ENCODE data around the gene MORN2. TPM values are rescaled to one million over a fixed set of nuclear protein-coding genes. Genes with fewer than 3 reads are reported as not detected.

Gene MORN2
- total and polyA plus RNA-seq, 2 of the 4 experiments (the other 2 are of a cell fraction): 13.1 to 16.5 TPM

- Histone ChIP-seq H3K4ac (ENCODE audit: low read depth, low read length) (no peak overlapping the region), H4K8ac (ENCODE audit: low read depth in 2 of 2, low read length in 2 of 2) (no peak overlapping the region), H2BK20ac (ENCODE audit: low read depth, low read length) (no peak overlapping the region), H3K79me1 (ENCODE audit: low read depth in 1 of 2, low read length in 2 of 2) (no peaks in the 10 kb centered on the region; a peak in 1 of 4 replicates), H3K4me3 (ENCODE audit: insufficient read depth, low read depth, low read length) (no peak overlapping the region), H3K9me1 (ENCODE audit: insufficient read depth, low read length) (no peaks in the 10 kb centered on the region), H3K14ac (replicated peaks; ENCODE audit: low read depth, low read length) (no peak overlapping the region), H3K56ac (ENCODE audit: extremely low read depth, insufficient read depth, low read length) (no peak overlapping the region), H3K18ac (ENCODE audit: low read depth, low read length) (no peak overlapping the region), H2BK5ac (ENCODE audit: low read depth, low read length, poor library complexity, severe bottlenecking) (no peak overlapping the region), H2BK120ac (ENCODE audit: low read depth, low read length) (no peak overlapping the region), H2AFZ (replicated peaks; ENCODE audit: low read length, poor library complexity) (no peak overlapping the region), H3K27ac (ENCODE audit: insufficient read depth, low read length) (no peak overlapping the region), H3K27me3 (ENCODE audit: control insufficient read depth, insufficient read depth, low read length) (no peaks in the 10 kb centered on the region), H4K91ac (ENCODE audit: insufficient read depth, low read depth, low read length) (no peak overlapping the region), H3K36me3 (ENCODE audit: control insufficient read depth, insufficient read depth, low read length) (peaks cover 14% of the 10 kb centered on the region), H4K5ac (ENCODE audit: low read depth, low read length) (no peak overlapping the region), H2AK9ac (replicated peaks; ENCODE audit: low read depth, low read length, poor library complexity) (no peak overlapping the region), H2BK15ac (ENCODE audit: low read depth, low read length) (no peak overlapping the region), H3K4me1 (ENCODE audit: control insufficient read depth, insufficient read depth, low read length) (no peaks in the 10 kb centered on the region), H2AK5ac (ENCODE audit: low read depth, low read length) (no peak overlapping the region), H3K23ac (ENCODE audit: low read depth, low read length) (no peak overlapping the region), H3K9me3 (ENCODE audit: control insufficient read depth, insufficient read depth, low read length) (no peaks in the 10 kb centered on the region), H3K9ac (ENCODE audit: low read depth, low read length) (no peak overlapping the region), H3K4me2 (ENCODE audit: low read depth, low read length) (no peak overlapping the region), H4K20me1 (ENCODE audit: insufficient read depth, low read length) (no peaks in the 10 kb centered on the region)
- dilution Hi-C loops (cut with HindIII; ENCODE audit: low sequenced_read_pairs, unreplicated experiment) (no loop called here), in situ Hi-C loops (cut with MboI; ENCODE audit: low sequenced_read_pairs) (no loop called here), intact Hi-C loops (cut with micrococcal nuclease) (no loop called here)
- TF ChIP-seq, protein P1, sequence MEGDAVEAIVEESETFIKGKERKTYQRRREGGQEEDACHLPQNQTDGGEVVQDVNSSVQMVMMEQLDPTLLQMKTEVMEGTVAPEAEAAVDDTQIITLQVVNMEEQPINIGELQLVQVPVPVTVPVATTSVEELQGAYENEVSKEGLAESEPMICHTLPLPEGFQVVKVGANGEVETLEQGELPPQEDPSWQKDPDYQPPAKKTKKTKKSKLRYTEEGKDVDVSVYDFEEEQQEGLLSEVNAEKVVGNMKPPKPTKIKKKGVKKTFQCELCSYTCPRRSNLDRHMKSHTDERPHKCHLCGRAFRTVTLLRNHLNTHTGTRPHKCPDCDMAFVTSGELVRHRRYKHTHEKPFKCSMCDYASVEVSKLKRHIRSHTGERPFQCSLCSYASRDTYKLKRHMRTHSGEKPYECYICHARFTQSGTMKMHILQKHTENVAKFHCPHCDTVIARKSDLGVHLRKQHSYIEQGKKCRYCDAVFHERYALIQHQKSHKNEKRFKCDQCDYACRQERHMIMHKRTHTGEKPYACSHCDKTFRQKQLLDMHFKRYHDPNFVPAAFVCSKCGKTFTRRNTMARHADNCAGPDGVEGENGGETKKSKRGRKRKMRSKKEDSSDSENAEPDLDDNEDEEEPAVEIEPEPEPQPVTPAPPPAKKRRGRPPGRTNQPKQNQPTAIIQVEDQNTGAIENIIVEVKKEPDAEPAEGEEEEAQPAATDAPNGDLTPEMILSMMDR (conservative IDR thresholded peaks at IDR 0.05; ENCODE audit: low read depth, low read length): no peak
- no peak for TF ChIP-seq CHD1 (IDR thresholded peaks at IDR 0.05; ENCODE audit: low read depth, low read length)
- TF ChIP-seq BHLHE40 (IDR thresholded peaks at IDR 0.05; ENCODE audit: low read depth, low read length): no peak
- TF ChIP-seq RAD21 (IDR thresholded peaks at IDR 0.05; ENCODE audit: low read length): no peak
- no peak for TF ChIP-seq NFE2L2 (IDR thresholded peaks at IDR 0.05; ENCODE audit: low read depth, low read length)
- TF ChIP-seq MAFK (IDR thresholded peaks at IDR 0.05; ENCODE audit: low read depth, low read length): no peak
- no CpG with 5 or more reads among the region's 3 CpGs for WGBS, 2 experiments (ENCODE audit: extremely low coverage in 2 of 2, insufficient read length in 1 of 2)
- BruUV-seq (replicated peaks): no TSS peak
- ATAC-seq (ENCODE audit: low read depth) (no peak), DNase-seq (no peak)
- ChIA-PET POLR2A (ENCODE audit: unreplicated experiment) (no interaction called here), CTCF (no interaction called here)
Measured at GRCh38 chr2:38850045-38850444, 25.7 kb upstream of the MORN2 start.

All from IMR-90 (cell line).